GM06990 (cell line): ENCODE results near the gene OSBP2.
"Not testable (repeated sequence)": the region's sequence is repeated elsewhere in the genome, so short reads cannot be mapped to it uniquely, and the experiment has no call there.

Experiments
- DNase-seq: peaks from one replicate; pipeline ENCODE4 v3.0.0-alpha.2; 2011; ENCODE audit not compliant: insufficient read length; ENCODE audit errors: extremely low read depth
- H3K27me3 ChIP-seq: replicated peaks from 2 replicates; pipeline ENCODE4 v1.6.0; 2011; ENCODE audit warnings: low read length; ENCODE audit not compliant: control insufficient read depth, insufficient read depth
- H3K36me3 ChIP-seq: 2 replicates; pipeline ENCODE4 v1.5.1; 2011; ENCODE audit warnings: low read length; ENCODE audit not compliant: control insufficient read depth, insufficient read depth
- H3K4me3 ChIP-seq: replicated peaks from 2 replicates; pipeline ENCODE4 v1.5.1; 2011; ENCODE audit warnings: low read depth, mild to moderate bottlenecking, control low read depth, low read length
- TF ChIP-seq, protein P1 (sequence below): IDR thresholded peaks from 2 replicates; pipeline ENCODE4 v1.5.1; 2011; ENCODE audit warnings: low read length, control low read depth, mild to moderate bottlenecking, inconsistent platforms; ENCODE audit not compliant: insufficient read depth, poor library complexity, severe bottlenecking

OSBP2 gene

GRCh38 chr22:30773919-30774318 is 79.2 kb downstream of the OSBP2 start:
- Histone ChIP-seq H3K4me3 (no peak overlapping the region), H3K36me3 (no peaks in the 10 kb centered on the region), H3K27me3 (no peaks in the 10 kb centered on the region)
- DNase-seq = no peak
- TF ChIP-seq, protein P1, sequence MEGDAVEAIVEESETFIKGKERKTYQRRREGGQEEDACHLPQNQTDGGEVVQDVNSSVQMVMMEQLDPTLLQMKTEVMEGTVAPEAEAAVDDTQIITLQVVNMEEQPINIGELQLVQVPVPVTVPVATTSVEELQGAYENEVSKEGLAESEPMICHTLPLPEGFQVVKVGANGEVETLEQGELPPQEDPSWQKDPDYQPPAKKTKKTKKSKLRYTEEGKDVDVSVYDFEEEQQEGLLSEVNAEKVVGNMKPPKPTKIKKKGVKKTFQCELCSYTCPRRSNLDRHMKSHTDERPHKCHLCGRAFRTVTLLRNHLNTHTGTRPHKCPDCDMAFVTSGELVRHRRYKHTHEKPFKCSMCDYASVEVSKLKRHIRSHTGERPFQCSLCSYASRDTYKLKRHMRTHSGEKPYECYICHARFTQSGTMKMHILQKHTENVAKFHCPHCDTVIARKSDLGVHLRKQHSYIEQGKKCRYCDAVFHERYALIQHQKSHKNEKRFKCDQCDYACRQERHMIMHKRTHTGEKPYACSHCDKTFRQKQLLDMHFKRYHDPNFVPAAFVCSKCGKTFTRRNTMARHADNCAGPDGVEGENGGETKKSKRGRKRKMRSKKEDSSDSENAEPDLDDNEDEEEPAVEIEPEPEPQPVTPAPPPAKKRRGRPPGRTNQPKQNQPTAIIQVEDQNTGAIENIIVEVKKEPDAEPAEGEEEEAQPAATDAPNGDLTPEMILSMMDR = no peak

GRCh38 chr22:30774566-30774965 is 79.9 kb downstream of the OSBP2 start:
- no peak for DNase-seq
- no peaks in the 10 kb centered on the region for H3K36me3 ChIP-seq
- peaks cover under 1% of the 10 kb centered on the region; the same call in 1 of the 2 replicates for H3K27me3 ChIP-seq
- H3K4me3 ChIP-seq = no peak overlapping the region
- TF ChIP-seq, protein P1 = no peak

DNA sequence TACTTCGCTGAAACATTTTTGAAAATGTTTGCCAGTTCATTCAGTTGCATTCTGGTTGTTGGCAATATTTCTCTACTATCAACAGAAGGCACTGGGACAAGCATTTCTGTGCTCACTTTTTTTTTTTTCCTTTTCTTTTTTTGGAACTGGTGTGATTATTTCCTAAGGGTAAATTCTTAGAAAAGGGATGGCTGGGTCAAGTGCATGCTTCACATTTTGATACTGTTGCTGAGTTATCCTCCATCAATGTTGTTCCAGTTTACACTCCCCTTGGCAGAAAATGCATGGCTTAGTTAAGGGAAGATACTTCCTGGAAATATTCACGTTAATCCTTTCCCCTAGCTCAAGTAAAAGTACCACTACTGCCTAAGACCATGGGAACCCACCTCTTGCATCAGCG is 81.8 kb downstream of the OSBP2 start:
- peaks cover 1% of the 10 kb centered on the region; the same call in 1 of the 2 replicates for H3K27me3 ChIP-seq
- H3K4me3 ChIP-seq = no peak overlapping the region
- H3K36me3 ChIP-seq = no peaks in the 10 kb centered on the region
- TF ChIP-seq, protein P1 = no peak
- no peak for DNase-seq

GRCh38 chr22:30777146-30777545 is 82.5 kb downstream of the OSBP2 start:
- H3K4me3 ChIP-seq, DNase-seq, H3K36me3 ChIP-seq, H3K27me3 ChIP-seq: not testable (repeated sequence)

DNA sequence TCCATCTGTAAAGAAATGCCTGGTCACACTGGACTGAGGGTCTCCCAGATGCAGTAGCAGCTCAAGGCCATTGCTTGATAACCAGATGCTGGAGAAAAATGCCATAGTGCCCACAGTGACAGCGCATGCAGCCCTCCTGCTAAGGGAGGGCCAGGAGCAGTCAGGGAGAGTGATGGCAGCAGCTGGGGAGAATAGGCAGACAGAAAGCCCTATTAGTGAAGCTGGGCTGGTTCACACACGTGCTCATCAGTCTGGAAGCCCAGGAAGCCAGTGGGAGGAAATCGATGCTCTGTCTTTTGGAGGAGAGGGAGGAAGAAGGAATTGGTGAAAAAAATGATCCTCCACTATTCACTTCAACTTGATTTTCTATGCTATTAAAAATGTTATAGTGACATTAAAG is 82.9 kb downstream of the OSBP2 start:
- H3K4me3 ChIP-seq = no peak overlapping the region
- no peaks in the 10 kb centered on the region for H3K36me3 ChIP-seq
- TF ChIP-seq, protein P1 = no peak
- H3K27me3 ChIP-seq = peaks cover 1% of the 10 kb centered on the region; the same call in 1 of the 2 replicates
- DNase-seq = no peak

GRCh38 chr22:30778261-30778660 is 83.6 kb downstream of the OSBP2 start:
- no peaks in the 10 kb centered on the region for H3K36me3 ChIP-seq
- no peak overlapping the region for H3K4me3 ChIP-seq
- H3K27me3 ChIP-seq = peaks cover 1% of the 10 kb centered on the region; the same call in 1 of the 2 replicates
- TF ChIP-seq, protein P1 = no peak
- DNase-seq = no peak
